ENCODE data around the gene NT5C3A. TPM values are rescaled to one million over a fixed set of nuclear protein-coding genes. Genes with fewer than 3 reads are reported as not detected.

NT5C3A gene
- total and polyA plus RNA-seq, 2 of the 13 experiments (the other 11 are each of a cell fraction or from before 2014, with no cell fraction given), result 16.9 to 34.0 TPM

DNA sequence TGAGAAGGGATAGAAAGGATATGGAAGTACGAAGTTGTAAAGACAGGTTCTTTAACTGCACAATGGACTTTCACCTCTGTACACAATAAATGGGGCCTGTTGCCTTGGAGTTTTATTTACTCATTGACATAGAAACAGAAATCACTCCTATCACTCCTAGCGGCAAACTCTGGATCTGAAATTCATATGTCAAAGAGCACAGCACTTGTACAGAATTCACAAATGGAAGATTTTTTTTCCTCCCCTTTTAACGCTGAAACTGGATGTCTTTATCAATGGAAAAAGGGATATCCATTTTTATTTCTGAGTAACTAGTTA, 18.2 kb downstream of the NT5C3A start:
- in situ Hi-C loops (cut with HindIII; ENCODE audit: extremely low pct_ligation_motif_present, low pct_unique_long_range_greater_than_20kb), result no loop called here
- TF ChIP-seq FOXK2 (IDR thresholded peaks at IDR 0.05), result no peak
- no peak for TF ChIP-seq TOPORS (CRISPR knock-in tag; IDR thresholded peaks at IDR 0.05)
- TF ChIP-seq SMARCE1 (IDR thresholded peaks at IDR 0.05; ENCODE audit: borderline replicate concordance), result no peak
- TF ChIP-seq NR2F6 (IDR thresholded peaks at IDR 0.05), result peak; percentile 22; the same call in 1 of the 2 replicates
- no peak for TF ChIP-seq NR2F6 (CRISPR knock-in tag; IDR thresholded peaks at IDR 0.05)
- TF ChIP-seq, protein P1, sequence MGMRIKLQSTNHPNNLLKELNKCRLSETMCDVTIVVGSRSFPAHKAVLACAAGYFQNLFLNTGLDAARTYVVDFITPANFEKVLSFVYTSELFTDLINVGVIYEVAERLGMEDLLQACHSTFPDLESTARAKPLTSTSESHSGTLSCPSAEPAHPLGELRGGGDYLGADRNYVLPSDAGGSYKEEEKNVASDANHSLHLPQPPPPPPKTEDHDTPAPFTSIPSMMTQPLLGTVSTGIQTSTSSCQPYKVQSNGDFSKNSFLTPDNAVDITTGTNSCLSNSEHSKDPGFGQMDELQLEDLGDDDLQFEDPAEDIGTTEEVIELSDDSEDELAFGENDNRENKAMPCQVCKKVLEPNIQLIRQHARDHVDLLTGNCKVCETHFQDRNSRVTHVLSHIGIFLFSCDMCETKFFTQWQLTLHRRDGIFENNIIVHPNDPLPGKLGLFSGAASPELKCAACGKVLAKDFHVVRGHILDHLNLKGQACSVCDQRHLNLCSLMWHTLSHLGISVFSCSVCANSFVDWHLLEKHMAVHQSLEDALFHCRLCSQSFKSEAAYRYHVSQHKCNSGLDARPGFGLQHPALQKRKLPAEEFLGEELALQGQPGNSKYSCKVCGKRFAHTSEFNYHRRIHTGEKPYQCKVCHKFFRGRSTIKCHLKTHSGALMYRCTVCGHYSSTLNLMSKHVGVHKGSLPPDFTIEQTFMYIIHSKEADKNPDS (CRISPR knock-in tag; IDR thresholded peaks at IDR 0.05), result no peak
- no peak for TF ChIP-seq CENPT (CRISPR knock-in tag; IDR thresholded peaks at IDR 0.05; ENCODE audit: low read depth)
- TF ChIP-seq NFE2L1 (CRISPR knock-in tag; IDR thresholded peaks at IDR 0.05; ENCODE audit: borderline replicate concordance), result no peak
- TF ChIP-seq ZNF224 (CRISPR knock-in tag; IDR thresholded peaks at IDR 0.05), result no peak
- TF ChIP-seq ZNF776 (CRISPR knock-in tag; IDR thresholded peaks at IDR 0.05), result no peak
- TF ChIP-seq, protein P2, sequence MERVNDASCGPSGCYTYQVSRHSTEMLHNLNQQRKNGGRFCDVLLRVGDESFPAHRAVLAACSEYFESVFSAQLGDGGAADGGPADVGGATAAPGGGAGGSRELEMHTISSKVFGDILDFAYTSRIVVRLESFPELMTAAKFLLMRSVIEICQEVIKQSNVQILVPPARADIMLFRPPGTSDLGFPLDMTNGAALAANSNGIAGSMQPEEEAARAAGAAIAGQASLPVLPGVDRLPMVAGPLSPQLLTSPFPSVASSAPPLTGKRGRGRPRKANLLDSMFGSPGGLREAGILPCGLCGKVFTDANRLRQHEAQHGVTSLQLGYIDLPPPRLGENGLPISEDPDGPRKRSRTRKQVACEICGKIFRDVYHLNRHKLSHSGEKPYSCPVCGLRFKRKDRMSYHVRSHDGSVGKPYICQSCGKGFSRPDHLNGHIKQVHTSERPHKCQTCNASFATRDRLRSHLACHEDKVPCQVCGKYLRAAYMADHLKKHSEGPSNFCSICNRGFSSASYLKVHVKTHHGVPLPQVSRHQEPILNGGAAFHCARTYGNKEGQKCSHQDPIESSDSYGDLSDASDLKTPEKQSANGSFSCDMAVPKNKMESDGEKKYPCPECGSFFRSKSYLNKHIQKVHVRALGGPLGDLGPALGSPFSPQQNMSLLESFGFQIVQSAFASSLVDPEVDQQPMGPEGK (CRISPR knock-in tag; IDR thresholded peaks at IDR 0.05), result no peak; the same call in 1 of the 2 replicates
- TF ChIP-seq KMT2A (CRISPR knock-in tag; IDR thresholded peaks at IDR 0.05), result peak; percentile 54; the same call in 1 of the 2 replicates
- TF ChIP-seq, protein P3, sequence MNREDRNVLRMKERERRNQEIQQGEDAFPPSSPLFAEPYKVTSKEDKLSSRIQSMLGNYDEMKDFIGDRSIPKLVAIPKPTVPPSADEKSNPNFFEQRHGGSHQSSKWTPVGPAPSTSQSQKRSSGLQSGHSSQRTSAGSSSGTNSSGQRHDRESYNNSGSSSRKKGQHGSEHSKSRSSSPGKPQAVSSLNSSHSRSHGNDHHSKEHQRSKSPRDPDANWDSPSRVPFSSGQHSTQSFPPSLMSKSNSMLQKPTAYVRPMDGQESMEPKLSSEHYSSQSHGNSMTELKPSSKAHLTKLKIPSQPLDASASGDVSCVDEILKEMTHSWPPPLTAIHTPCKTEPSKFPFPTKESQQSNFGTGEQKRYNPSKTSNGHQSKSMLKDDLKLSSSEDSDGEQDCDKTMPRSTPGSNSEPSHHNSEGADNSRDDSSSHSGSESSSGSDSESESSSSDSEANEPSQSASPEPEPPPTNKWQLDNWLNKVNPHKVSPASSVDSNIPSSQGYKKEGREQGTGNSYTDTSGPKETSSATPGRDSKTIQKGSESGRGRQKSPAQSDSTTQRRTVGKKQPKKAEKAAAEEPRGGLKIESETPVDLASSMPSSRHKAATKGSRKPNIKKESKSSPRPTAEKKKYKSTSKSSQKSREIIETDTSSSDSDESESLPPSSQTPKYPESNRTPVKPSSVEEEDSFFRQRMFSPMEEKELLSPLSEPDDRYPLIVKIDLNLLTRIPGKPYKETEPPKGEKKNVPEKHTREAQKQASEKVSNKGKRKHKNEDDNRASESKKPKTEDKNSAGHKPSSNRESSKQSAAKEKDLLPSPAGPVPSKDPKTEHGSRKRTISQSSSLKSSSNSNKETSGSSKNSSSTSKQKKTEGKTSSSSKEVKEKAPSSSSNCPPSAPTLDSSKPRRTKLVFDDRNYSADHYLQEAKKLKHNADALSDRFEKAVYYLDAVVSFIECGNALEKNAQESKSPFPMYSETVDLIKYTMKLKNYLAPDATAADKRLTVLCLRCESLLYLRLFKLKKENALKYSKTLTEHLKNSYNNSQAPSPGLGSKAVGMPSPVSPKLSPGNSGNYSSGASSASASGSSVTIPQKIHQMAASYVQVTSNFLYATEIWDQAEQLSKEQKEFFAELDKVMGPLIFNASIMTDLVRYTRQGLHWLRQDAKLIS (CRISPR knock-in tag; IDR thresholded peaks at IDR 0.05), result no peak
- TF ChIP-seq NFIC (IDR thresholded peaks at IDR 0.05; ENCODE audit: low read length), result 0 out of 2 replicates have a peak, but pooled peaks have one; percentile 50
- TF ChIP-seq, protein P4, sequence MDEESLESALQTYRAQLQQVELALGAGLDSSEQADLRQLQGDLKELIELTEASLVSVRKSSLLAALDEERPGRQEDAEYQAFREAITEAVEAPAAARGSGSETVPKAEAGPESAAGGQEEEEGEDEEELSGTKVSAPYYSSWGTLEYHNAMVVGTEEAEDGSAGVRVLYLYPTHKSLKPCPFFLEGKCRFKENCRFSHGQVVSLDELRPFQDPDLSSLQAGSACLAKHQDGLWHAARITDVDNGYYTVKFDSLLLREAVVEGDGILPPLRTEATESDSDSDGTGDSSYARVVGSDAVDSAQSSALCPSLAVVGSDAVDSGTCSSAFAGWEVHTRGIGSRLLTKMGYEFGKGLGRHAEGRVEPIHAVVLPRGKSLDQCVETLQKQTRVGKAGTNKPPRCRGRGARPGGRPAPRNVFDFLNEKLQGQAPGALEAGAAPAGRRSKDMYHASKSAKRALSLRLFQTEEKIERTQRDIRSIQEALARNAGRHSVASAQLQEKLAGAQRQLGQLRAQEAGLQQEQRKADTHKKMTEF (CRISPR knock-in tag; IDR thresholded peaks at IDR 0.05), result peak; percentile 48; the same call in 1 of the 2 replicates
- no peak for TF ChIP-seq CAMTA2 (CRISPR knock-in tag; IDR thresholded peaks at IDR 0.05; ENCODE audit: borderline replicate concordance)

More for the DNA sequence above, 18.2 kb downstream of the NT5C3A start:
- no peaks in the 10 kb centered on the region for H3K36me3 ChIP-seq (replicated peaks in 1 of 2; ENCODE audit: control insufficient read depth in 1 of 2, insufficient read depth in 2 of 2, low read length in 2 of 2)
- no peak overlapping the region for H2AFZ ChIP-seq (ENCODE audit: low read length)
- ChIA-PET POLR2A (interaction anchor here (0.7 to 1.1 kb wide), 3 partner anchors 14 to 87 kb away, joined by 3 read pairs; partner anchors contain the start of genes FKBP9 and NT5C3A), CTCF (ENCODE audit: low intra/inter-chr PET ratio, low total read pairs) (no interaction called here)
- H3K27ac ChIP-seq (ENCODE audit: extremely low read length, insufficient read depth, low read length), result peak overlapping the region; percentile 99
- H3K9ac ChIP-seq (ENCODE audit: insufficient read depth, low read depth, low read length), result peak overlapping the region; percentile 82
- no TSS peak for BruUV-seq (replicated peaks)
- no peak for FAIRE-seq
- intact Hi-C loops (cut with micrococcal nuclease; ENCODE audit: unreplicated experiment), result loop anchor here (10.0 kb wide), 1 partner anchor 150 kb away; the partner anchor contains the start of gene KBTBD2
- no peaks in the 10 kb centered on the region for H4K20me1 ChIP-seq (ENCODE audit: insufficient read depth, low read length)
- WGBS (ENCODE audit: low lambda C conversion rate), result 0% methylated on average over 3 of the region's 3 CpGs
- peak overlapping the region; percentile 88 for H3K4me2 ChIP-seq (ENCODE audit: low read depth, low read length)
- H3K4me1 ChIP-seq (ENCODE audit: insufficient read depth, low read length), result peaks cover 74% of the 10 kb centered on the region
- peak; percentile 94 for ATAC-seq
- H3K9me3 ChIP-seq (ENCODE audit: low read length), result no peaks in the 10 kb centered on the region
- DNase-seq (ENCODE audit: low spot score), result peak; percentile 93
- peak overlapping the region; percentile 46 to 63 (median 49); a peak in 5 of 6 replicates for H3K4me3 ChIP-seq (replicated peaks in 1 of 3; ENCODE audit: insufficient read depth in 1 of 3, low read depth in 2 of 3, low read length in 3 of 3)
- peaks cover 97% of the 10 kb centered on the region for H3K79me2 ChIP-seq (ENCODE audit: insufficient read depth, low read length)
- no peaks in the 10 kb centered on the region; a peak in 1 of 5 replicates for H3K27me3 ChIP-seq (ENCODE audit: control insufficient read depth in 1 of 2, insufficient read depth in 2 of 2, low read length in 2 of 2)

All from HepG2 (cell line).